Measurements from ENCODE around the gene SLC25A15.
"Not testable (repeated sequence)": the region's sequence is repeated elsewhere in the genome, so short reads cannot be mapped to it uniquely, and the experiment has no call there.

The SLC25A15 gene

GRCh38 chr13:40781717-40782116 lies 7.7 kb upstream of the SLC25A15 start:
- Histone ChIP-seq H3K4me3 (ENCODE audit: low read depth, low read length) (no peak overlapping the region), H3K27ac (ENCODE audit: low read depth, low read length) (no peak overlapping the region), H3K36me3 (ENCODE audit: insufficient read depth, low read length) (no peaks in the 10 kb centered on the region), H3K4me1 (ENCODE audit: control insufficient read depth, insufficient read depth, low read length, unreplicated experiment) (peaks cover 12% of the 10 kb centered on the region), H3K79me2 (ENCODE audit: control insufficient read depth, insufficient read depth, low read length, unreplicated experiment) (no peaks in the 10 kb centered on the region), H3K27me3 (ENCODE audit: insufficient read depth, low read length) (no peaks in the 10 kb centered on the region), H2AFZ (ENCODE audit: low read length, unreplicated experiment) (no peak overlapping the region)

GRCh38 chr13:40782971-40783370 lies 6.4 kb upstream of the SLC25A15 start:
- H3K4me3 ChIP-seq (ENCODE audit: low read depth, low read length); H3K36me3 ChIP-seq (ENCODE audit: insufficient read depth, low read length); H2AFZ ChIP-seq (ENCODE audit: low read length, unreplicated experiment); H3K27me3 ChIP-seq (ENCODE audit: insufficient read depth, low read length); H3K79me2 ChIP-seq (ENCODE audit: control insufficient read depth, insufficient read depth, low read length, unreplicated experiment); H3K27ac ChIP-seq (ENCODE audit: low read depth, low read length): not testable (repeated sequence)
- H3K4me1 ChIP-seq (ENCODE audit: control insufficient read depth, insufficient read depth, low read length, unreplicated experiment) = peaks cover 16% of the 10 kb centered on the region

GRCh38 chr13:40784540-40784939 lies 4.9 kb upstream of the SLC25A15 start:
- Histone ChIP-seq H3K27me3 (ENCODE audit: insufficient read depth, low read length) (no peaks in the 10 kb centered on the region), H3K36me3 (ENCODE audit: insufficient read depth, low read length) (no peaks in the 10 kb centered on the region), H3K4me3 (ENCODE audit: low read depth, low read length) (no peak overlapping the region), H3K27ac (ENCODE audit: low read depth, low read length) (no peak overlapping the region), H2AFZ (ENCODE audit: low read length, unreplicated experiment) (no peak overlapping the region), H3K4me1 (ENCODE audit: control insufficient read depth, insufficient read depth, low read length, unreplicated experiment) (peaks cover 16% of the 10 kb centered on the region), H3K79me2 (ENCODE audit: control insufficient read depth, insufficient read depth, low read length, unreplicated experiment) (no peaks in the 10 kb centered on the region)

- H2AFZ ChIP-seq (ENCODE audit: low read length, unreplicated experiment) = peak overlapping the region; percentile 7
- H3K4me1 ChIP-seq (ENCODE audit: control insufficient read depth, insufficient read depth, low read length, unreplicated experiment) = peaks cover 16% of the 10 kb centered on the region
- H3K79me2 ChIP-seq (ENCODE audit: control insufficient read depth, insufficient read depth, low read length, unreplicated experiment) = peaks cover 9% of the 10 kb centered on the region
- H3K27ac ChIP-seq (ENCODE audit: low read depth, low read length) = peak overlapping the region; percentile 58
- H3K4me3 ChIP-seq (ENCODE audit: low read depth, low read length) = no peak overlapping the region
- no peaks in the 10 kb centered on the region for H3K27me3 ChIP-seq (ENCODE audit: insufficient read depth, low read length)
- no peaks in the 10 kb centered on the region for H3K36me3 ChIP-seq (ENCODE audit: insufficient read depth, low read length)
These were observed 2.8 kb upstream of the SLC25A15 start for GRCh38 chr13:40786568-40786996.

- H3K27me3 ChIP-seq (ENCODE audit: insufficient read depth, low read length) = no peaks in the 10 kb centered on the region
- peak overlapping the region; percentile 7 for H2AFZ ChIP-seq (ENCODE audit: low read length, unreplicated experiment)
- no peak overlapping the region for H3K4me3 ChIP-seq (ENCODE audit: low read depth, low read length)
- peaks cover 9% of the 10 kb centered on the region for H3K79me2 ChIP-seq (ENCODE audit: control insufficient read depth, insufficient read depth, low read length, unreplicated experiment)
- peak overlapping the region; percentile 58 for H3K27ac ChIP-seq (ENCODE audit: low read depth, low read length)
- H3K4me1 ChIP-seq (ENCODE audit: control insufficient read depth, insufficient read depth, low read length, unreplicated experiment) = peaks cover 16% of the 10 kb centered on the region
- H3K36me3 ChIP-seq (ENCODE audit: insufficient read depth, low read length) = no peaks in the 10 kb centered on the region
These were observed 2.3 kb upstream of the SLC25A15 start for GRCh38 chr13:40787062-40787461.

GRCh38 chr13:40788540-40789274 lies 704 bp upstream of the SLC25A15 start:
- H3K36me3 ChIP-seq (ENCODE audit: insufficient read depth, low read length); H3K27me3 ChIP-seq (ENCODE audit: insufficient read depth, low read length); H3K79me2 ChIP-seq (ENCODE audit: control insufficient read depth, insufficient read depth, low read length, unreplicated experiment): not testable (repeated sequence)
- H3K4me3 ChIP-seq (ENCODE audit: low read depth, low read length) = peak overlapping the region; percentile 86
- H3K4me1 ChIP-seq (ENCODE audit: control insufficient read depth, insufficient read depth, low read length, unreplicated experiment) = peaks cover 16% of the 10 kb centered on the region
- peak overlapping the region; percentile 70 for H2AFZ ChIP-seq (ENCODE audit: low read length, unreplicated experiment)
- peak overlapping the region; percentile 43 for H3K27ac ChIP-seq (ENCODE audit: low read depth, low read length)

- Histone ChIP-seq H3K27ac (ENCODE audit: low read depth, low read length) (peak overlapping the region; percentile 19; the same call in 1 of the 2 replicates), H3K79me2 (ENCODE audit: control insufficient read depth, insufficient read depth, low read length, unreplicated experiment) (peaks cover 9% of the 10 kb centered on the region), H3K36me3 (ENCODE audit: insufficient read depth, low read length) (no peaks in the 10 kb centered on the region), H3K4me1 (ENCODE audit: control insufficient read depth, insufficient read depth, low read length, unreplicated experiment) (peaks cover 16% of the 10 kb centered on the region), H3K4me3 (ENCODE audit: low read depth, low read length) (peak overlapping the region; percentile 86), H2AFZ (ENCODE audit: low read length, unreplicated experiment) (peak overlapping the region; percentile 92), H3K27me3 (ENCODE audit: insufficient read depth, low read length) (no peaks in the 10 kb centered on the region)
These were observed 774 bp downstream of the SLC25A15 start for GRCh38 chr13:40790154-40790616.

- H3K27ac ChIP-seq (ENCODE audit: low read depth, low read length) = no peak overlapping the region
- peaks cover 9% of the 10 kb centered on the region for H3K79me2 ChIP-seq (ENCODE audit: control insufficient read depth, insufficient read depth, low read length, unreplicated experiment)
- no peaks in the 10 kb centered on the region for H3K27me3 ChIP-seq (ENCODE audit: insufficient read depth, low read length)
- no peaks in the 10 kb centered on the region for H3K36me3 ChIP-seq (ENCODE audit: insufficient read depth, low read length)
- H2AFZ ChIP-seq (ENCODE audit: low read length, unreplicated experiment) = no peak overlapping the region
- H3K4me1 ChIP-seq (ENCODE audit: control insufficient read depth, insufficient read depth, low read length, unreplicated experiment) = peaks cover 1% of the 10 kb centered on the region
- H3K4me3 ChIP-seq (ENCODE audit: low read depth, low read length) = no peak overlapping the region
These were observed 3.1 kb downstream of the SLC25A15 start for GRCh38 chr13:40792284-40793051.

GRCh38 chr13:40793339-40793738 lies 3.9 kb downstream of the SLC25A15 start:
- H3K4me3 ChIP-seq (ENCODE audit: low read depth, low read length) = no peak overlapping the region
- H3K27me3 ChIP-seq (ENCODE audit: insufficient read depth, low read length) = no peaks in the 10 kb centered on the region
- no peaks in the 10 kb centered on the region for H3K36me3 ChIP-seq (ENCODE audit: insufficient read depth, low read length)
- H3K79me2 ChIP-seq (ENCODE audit: control insufficient read depth, insufficient read depth, low read length, unreplicated experiment) = peaks cover 9% of the 10 kb centered on the region
- no peaks in the 10 kb centered on the region for H3K4me1 ChIP-seq (ENCODE audit: control insufficient read depth, insufficient read depth, low read length, unreplicated experiment)
- no peak overlapping the region for H2AFZ ChIP-seq (ENCODE audit: low read length, unreplicated experiment)
- H3K27ac ChIP-seq (ENCODE audit: low read depth, low read length) = no peak overlapping the region

GRCh38 chr13:40794414-40795368 lies 5.3 kb downstream of the SLC25A15 start:
- H3K36me3 ChIP-seq (ENCODE audit: insufficient read depth, low read length) = no peaks in the 10 kb centered on the region

More at GRCh38 chr13:40794414-40795368, 5.3 kb downstream of the SLC25A15 start:
- Histone ChIP-seq H3K27me3 (ENCODE audit: insufficient read depth, low read length) (no peaks in the 10 kb centered on the region), H3K79me2 (ENCODE audit: control insufficient read depth, insufficient read depth, low read length, unreplicated experiment) (peaks cover 9% of the 10 kb centered on the region), H3K27ac (ENCODE audit: low read depth, low read length) (no peak overlapping the region), H3K4me3 (ENCODE audit: low read depth, low read length) (no peak overlapping the region), H2AFZ (ENCODE audit: low read length, unreplicated experiment) (no peak overlapping the region), H3K4me1 (ENCODE audit: control insufficient read depth, insufficient read depth, low read length, unreplicated experiment) (no peaks in the 10 kb centered on the region)
